SK-N-SH treated with all-trans-retinoic acid at 6 μM for 48 hours (cell line): ENCODE data around the gene BTG4.
A peak's percentile ranks its signal among the peaks of the same experiment; 100 is the strongest.

ENCODE experiments used
- ATAC-seq: fragments of 200-7000 bp; cut with Tn5 transposase; 3 replicates; pipeline ENCODE4 v1.9.1; 2020; ENCODE audit warnings: mild to moderate bottlenecking, moderate library complexity
- ARNTL ChIP-seq: fragments of 450-650 bp; formaldehyde crosslinking; IDR thresholded peaks from 2 replicates; pipeline ENCODE4 v1.5.0; 2020; ENCODE audit warnings: low read depth, mild to moderate bottlenecking, moderate library complexity, borderline replicate concordance
- CREB5 ChIP-seq: fragments of 250-450 bp; sonication (Bioruptor Pico); IDR thresholded peaks from 2 replicates; pipeline ENCODE4 v1.5.1; 2020; ENCODE audit warnings: low read depth, mild to moderate bottlenecking, moderate library complexity
- CSDC2 ChIP-seq: fragments of 250-450 bp; sonication (Bioruptor Pico); IDR thresholded peaks from 2 replicates; pipeline ENCODE4 v1.5.0; 2020; ENCODE audit warnings: mild to moderate bottlenecking, moderate library complexity
- CSRNP3 ChIP-seq: fragments of 250-450 bp; sonication (Bioruptor Pico); IDR thresholded peaks from 2 replicates; pipeline ENCODE4 v1.5.1; 2021; ENCODE audit warnings: mild to moderate bottlenecking, moderate library complexity
- ESRRG ChIP-seq: fragments of 250-450 bp; sonication (Bioruptor Pico); IDR thresholded peaks from 2 replicates; pipeline ENCODE4 v1.6.1; 2021; ENCODE audit warnings: mild to moderate bottlenecking
- GLIS3 ChIP-seq: fragments of 250-450 bp; sonication (Bioruptor Pico); IDR thresholded peaks from 2 replicates; pipeline ENCODE4 v1.5.0; 2020; ENCODE audit warnings: mild to moderate bottlenecking, moderate library complexity
- ISL1 ChIP-seq: fragments of 250-450 bp; sonication (Bioruptor Pico); IDR thresholded peaks from 2 replicates; pipeline ENCODE4 v2.1.2; 2022; ENCODE audit warnings: mild to moderate bottlenecking, moderate library complexity
- OSR1 ChIP-seq: fragments of 250-450 bp; sonication (Bioruptor Pico); IDR thresholded peaks from 2 replicates; pipeline ENCODE4 v1.8.0; 2022; ENCODE audit warnings: moderate library complexity, mild to moderate bottlenecking, inconsistent platforms
- PATZ1 ChIP-seq: fragments of 250-450 bp; sonication (Bioruptor Pico); IDR thresholded peaks from 2 replicates; pipeline ENCODE4 v1.8.0; 2020; ENCODE audit warnings: mild to moderate bottlenecking, moderate library complexity, borderline replicate concordance
- POU6F1 ChIP-seq: fragments of 250-450 bp; sonication (Bioruptor Pico); IDR thresholded peaks from 2 replicates; pipeline ENCODE4 v1.8.0; 2021; ENCODE audit warnings: low read depth, mild to moderate bottlenecking, moderate library complexity, borderline replicate concordance
- PPARA ChIP-seq: fragments of 250-450 bp; sonication (Bioruptor Pico); IDR thresholded peaks from 2 replicates; pipeline ENCODE4 v1.5.0; 2020; ENCODE audit warnings: mild to moderate bottlenecking, borderline replicate concordance
- RARB ChIP-seq: fragments of 250-450 bp; sonication (Bioruptor Pico); IDR thresholded peaks from 2 replicates; pipeline ENCODE4 v1.8.0; 2021; ENCODE audit warnings: mild to moderate bottlenecking, moderate library complexity
- SNAI2 ChIP-seq: fragments of 250-450 bp; sonication (Bioruptor Pico); IDR thresholded peaks from 2 replicates; pipeline ENCODE4 v1.5.0; 2020; ENCODE audit warnings: mild to moderate bottlenecking, moderate library complexity
- TCF4 ChIP-seq: fragments of 250-450 bp; sonication (Bioruptor Pico); IDR thresholded peaks from 2 replicates; pipeline ENCODE4 v1.8.0; 2021; ENCODE audit warnings: mild to moderate bottlenecking, moderate library complexity, borderline replicate concordance
- TOX ChIP-seq: fragments of 250-450 bp; sonication (Bioruptor Pico); IDR thresholded peaks from 2 replicates; pipeline ENCODE4 v1.8.0; 2021; ENCODE audit warnings: mild to moderate bottlenecking, moderate library complexity, borderline replicate concordance
- TSHZ2 ChIP-seq: fragments of 250-450 bp; sonication (Bioruptor Pico); IDR thresholded peaks from 2 replicates; pipeline ENCODE4 v1.5.0; 2020; ENCODE audit warnings: mild to moderate bottlenecking, moderate library complexity
- ZC3H10 ChIP-seq: fragments of 250-450 bp; sonication (Bioruptor Pico); IDR thresholded peaks from 2 replicates; pipeline ENCODE4 v1.5.1; 2021; ENCODE audit warnings: mild to moderate bottlenecking, moderate library complexity
- ZFP3 ChIP-seq: fragments of 250-450 bp; sonication (Bioruptor Pico); IDR thresholded peaks from 2 replicates; pipeline ENCODE4 v1.5.0; 2020; ENCODE audit warnings: mild to moderate bottlenecking, moderate library complexity
- ZFP30 ChIP-seq: fragments of 450-650 bp; formaldehyde crosslinking; IDR thresholded peaks from 2 replicates; pipeline ENCODE4 v1.5.0; 2022; ENCODE audit warnings: mild to moderate bottlenecking, moderate library complexity
- ZNF565 ChIP-seq: fragments of 450-650 bp; formaldehyde crosslinking; conservative IDR thresholded peaks from 2 replicates; pipeline ENCODE4 v1.5.0; 2020; ENCODE audit warnings: low read depth, mild to moderate bottlenecking, moderate library complexity
- ZNF70 ChIP-seq: fragments of 450-650 bp; formaldehyde crosslinking; IDR thresholded peaks from 2 replicates; pipeline ENCODE4 v1.5.0; 2020; ENCODE audit warnings: mild to moderate bottlenecking, moderate library complexity

The BTG4 gene

GRCh38 chr11:111452817-111453552 is 59.2 kb downstream of the BTG4 start:
- ATAC-seq = no peak
- TF ChIP-seq ISL1 (CRISPR knock-in tag) (no peak), ZC3H10 (CRISPR knock-in tag) (no peak), TCF4 (CRISPR knock-in tag) (no peak), RARB (no peak), ZNF565 (CRISPR knock-in tag) (no peak), POU6F1 (no peak), ZFP30 (CRISPR knock-in tag) (no peak), CSDC2 (no peak), PATZ1 (CRISPR knock-in tag) (no peak), ARNTL (no peak), PPARA (CRISPR knock-in tag) (no peak), CREB5 (CRISPR knock-in tag) (no peak), OSR1 (CRISPR knock-in tag) (no peak), SNAI2 (no peak), ESRRG (CRISPR knock-in tag) (no peak), CSRNP3 (CRISPR knock-in tag) (no peak), ZFP3 (CRISPR knock-in tag) (no peak)

- peak; percentile 8 for ATAC-seq
- TF ChIP-seq ZC3H10 (CRISPR knock-in tag) = no peak
- TF ChIP-seq GLIS3 (CRISPR knock-in tag) = no peak
- TF ChIP-seq TSHZ2 (CRISPR knock-in tag) = no peak
- TF ChIP-seq ARNTL = no peak
- TF ChIP-seq ZNF70 (CRISPR knock-in tag) = no peak
- TF ChIP-seq ZFP30 (CRISPR knock-in tag) = no peak
- TF ChIP-seq PPARA (CRISPR knock-in tag) = no peak
- TF ChIP-seq TOX = no peak
- TF ChIP-seq TCF4 (CRISPR knock-in tag) = no peak
These were observed 60.0 kb downstream of the BTG4 start for GRCh38 chr11:111452146-111452545.
